Kasumi-1 (cell line): ENCODE results near the gene MRRF.
"Not testable (repeated sequence)": the region's sequence is repeated elsewhere in the genome, so short reads cannot be mapped to it uniquely, and the experiment has no call there.

Experiments used
- DNase-seq, 2 experiments: peaks; one replicate each; lab custom pipeline; 2025; lab: John Stamatoyannopoulos, UW

The MRRF gene

GRCh38 chr9:122277285-122277897 is 12.7 kb downstream of the MRRF start:
- DNase-seq: no peak

DNA sequence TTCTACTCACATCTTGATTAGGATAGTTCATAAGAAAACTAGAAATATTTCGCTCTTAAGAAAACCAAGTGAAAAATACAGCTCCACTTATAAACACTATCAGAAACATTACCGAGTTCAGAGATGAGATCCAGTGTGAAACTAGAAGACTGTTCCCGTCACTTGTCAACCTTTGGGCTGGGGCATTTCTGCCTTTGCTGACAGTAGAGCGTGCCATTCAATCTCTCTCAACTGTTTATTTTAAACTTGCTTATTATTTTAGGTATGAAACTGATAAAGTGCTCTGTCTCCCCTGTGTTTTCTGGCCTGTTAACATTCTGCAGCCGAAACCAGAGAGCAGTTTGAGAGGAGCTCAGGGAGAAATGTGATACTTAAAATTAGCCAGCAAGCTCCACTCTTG is 16.7 kb downstream of the MRRF start:
- no peak for DNase-seq

GRCh38 chr9:122286764-122287163 is 22.1 kb downstream of the MRRF start:
- no peak for DNase-seq

DNA sequence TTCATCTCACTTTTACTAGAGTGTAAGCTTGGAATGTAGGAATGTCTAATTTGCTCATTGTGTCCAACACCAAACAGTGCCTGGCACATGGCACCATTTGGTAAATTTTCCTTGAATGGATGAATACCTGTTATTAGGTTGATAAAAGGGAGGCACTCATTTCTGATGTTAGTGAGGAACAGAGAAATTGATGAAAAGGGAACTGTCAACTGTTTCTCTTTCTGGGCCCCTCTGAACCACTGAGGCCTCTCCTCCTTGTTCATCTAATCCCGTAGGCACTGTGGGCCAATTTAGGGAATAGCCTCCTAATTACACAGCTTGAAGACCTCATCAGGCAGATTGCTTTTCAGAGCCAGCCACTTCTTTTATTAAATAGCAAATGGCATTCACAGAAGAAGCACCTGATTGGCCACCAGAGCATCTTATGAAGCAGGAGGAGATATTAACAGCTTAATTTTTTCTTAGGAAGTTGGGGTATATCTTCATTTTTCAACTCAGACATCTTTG is 22.6 kb downstream of the MRRF start:
- DNase-seq: no peak

DNA sequence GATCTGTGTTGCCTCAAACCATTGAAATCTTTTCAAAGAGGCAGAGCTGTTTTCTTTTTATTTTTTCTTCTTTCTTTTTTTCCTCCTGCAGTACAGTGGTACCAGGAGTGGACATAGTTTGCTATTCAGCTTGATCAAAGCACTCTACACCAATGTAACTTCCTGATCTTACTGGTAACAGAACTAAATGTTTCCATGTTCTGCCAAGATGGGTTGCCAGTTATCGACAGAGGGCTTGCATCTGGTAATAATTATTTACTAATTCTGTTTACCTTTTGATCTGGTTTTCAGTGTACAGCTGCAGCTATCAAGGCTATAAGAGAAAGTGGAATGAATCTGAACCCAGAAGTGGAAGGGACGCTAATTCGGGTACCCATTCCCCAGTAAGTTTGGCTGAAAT is 26.8 kb downstream of the MRRF start:
- no peak for DNase-seq

DNA sequence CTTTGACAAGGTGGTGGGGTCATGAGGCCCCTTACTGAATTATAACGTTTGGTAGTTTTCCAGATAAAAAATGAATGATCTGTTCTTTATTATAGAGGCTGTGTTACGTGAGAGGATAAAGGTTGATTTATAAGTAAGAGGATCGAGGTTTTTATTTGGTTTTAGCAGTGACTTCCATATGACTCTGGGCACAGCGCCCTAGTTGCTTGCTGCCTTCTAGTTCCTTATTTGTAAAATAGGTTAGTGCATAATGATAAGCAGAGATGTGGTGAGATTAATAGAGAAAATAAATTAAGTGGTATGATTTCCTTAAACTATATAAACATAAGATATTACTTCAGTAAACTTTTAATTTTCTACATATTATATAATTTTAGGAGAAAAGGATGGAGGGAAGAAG is 29.8 kb downstream of the MRRF start:
- no peak for DNase-seq

GRCh38 chr9:122297512-122297911 is 32.8 kb downstream of the MRRF start:
- DNase-seq: peak; percentile 71 to 75

GRCh38 chr9:122302237-122303093 is 37.8 kb downstream of the MRRF start:
- no peak for DNase-seq

GRCh38 chr9:122307061-122307460 is 42.4 kb downstream of the MRRF start:
- no peak for DNase-seq

DNA sequence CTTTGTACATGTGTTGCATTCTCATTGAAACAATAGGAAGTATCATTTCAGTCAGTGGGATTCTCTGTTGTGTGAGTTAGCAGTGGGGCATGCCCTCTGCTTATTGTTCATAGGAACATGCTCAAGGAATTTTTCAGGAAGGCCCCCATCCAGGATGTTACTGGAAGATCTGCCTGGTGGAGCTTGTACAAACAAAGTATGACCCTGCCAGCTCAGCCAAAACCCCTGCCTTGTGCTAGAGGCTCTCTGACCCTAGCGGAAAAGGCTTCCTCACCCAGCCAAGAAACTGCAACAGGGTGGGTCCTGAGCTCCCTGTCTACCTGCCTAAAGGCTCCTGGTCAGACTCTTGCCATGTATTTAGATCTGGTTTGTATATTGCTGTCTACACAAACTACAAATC is 43.2 kb downstream of the MRRF start:
- no peak for DNase-seq

DNA sequence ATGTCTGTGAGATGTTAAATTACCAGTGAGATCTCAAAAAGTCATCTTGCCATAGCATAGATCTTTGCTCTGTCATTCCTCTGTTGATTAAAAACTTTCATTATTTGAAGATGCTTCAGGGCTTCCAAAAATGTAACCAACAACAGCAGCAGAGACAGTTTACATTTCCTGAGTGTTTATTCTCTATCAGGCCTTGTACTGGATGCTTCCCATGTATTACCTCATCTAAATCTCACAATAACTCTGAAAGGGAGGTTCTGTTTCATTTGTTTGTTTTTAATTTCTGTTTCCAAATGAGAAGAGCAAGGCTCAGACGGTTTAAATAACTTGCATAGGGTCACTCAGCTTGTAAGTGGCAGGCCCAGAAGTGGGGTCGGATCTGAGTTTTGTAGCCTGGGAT is 45.2 kb downstream of the MRRF start:
- DNase-seq: no peak

GRCh38 chr9:122314165-122314564 is 49.5 kb downstream of the MRRF start:
- DNase-seq: no peak

DNA sequence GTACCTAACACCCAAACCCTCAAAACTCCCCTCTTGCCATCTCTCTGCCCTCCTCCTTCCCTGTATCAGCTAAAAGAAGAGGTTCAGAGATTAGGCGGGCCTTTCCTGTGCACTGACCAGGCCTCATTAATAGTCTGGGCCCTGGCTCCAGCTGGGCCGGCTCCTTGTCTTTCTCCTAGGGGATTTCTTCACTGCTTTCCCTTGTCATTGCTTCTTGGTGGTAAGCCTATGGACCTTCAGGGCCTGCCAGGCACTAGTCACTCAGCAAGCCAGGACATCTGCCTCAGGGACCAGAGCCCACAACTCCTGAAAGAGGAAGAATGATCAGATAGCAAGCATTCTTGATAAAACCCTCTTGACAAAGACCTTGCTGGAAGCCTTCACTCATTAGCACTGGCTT is 50.9 kb downstream of the MRRF start:
- DNase-seq: no peak

GRCh38 chr9:122318284-122318683 is 53.6 kb downstream of the MRRF start:
- DNase-seq: no peak

- DNase-seq: no peak
These were observed 55.8 kb downstream of the MRRF start for GRCh38 chr9:122320413-122320881.

DNA sequence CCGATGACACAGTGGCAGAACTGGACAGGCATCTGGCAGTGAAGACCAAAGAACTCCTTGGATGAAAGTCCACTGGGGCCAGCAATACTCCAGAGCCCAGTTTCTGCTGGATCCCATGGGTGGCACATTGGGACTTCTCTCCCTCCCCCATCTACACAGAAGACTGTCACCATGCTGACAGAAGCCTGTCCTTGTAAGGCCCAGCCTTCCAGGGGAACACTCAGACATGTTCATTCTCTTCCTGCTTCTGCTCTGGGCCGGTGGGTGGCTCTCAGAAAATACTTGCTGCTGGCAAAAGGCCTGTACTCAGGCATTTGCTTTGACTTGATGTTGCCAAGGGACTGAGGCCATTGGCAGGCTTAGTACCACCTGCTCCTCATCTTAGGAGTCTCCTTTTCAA is 57.9 kb downstream of the MRRF start:
- DNase-seq: no peak

- DNase-seq: not testable (repeated sequence)
These were observed 60.0 kb downstream of the MRRF start for GRCh38 chr9:122324665-122325064.

DNA sequence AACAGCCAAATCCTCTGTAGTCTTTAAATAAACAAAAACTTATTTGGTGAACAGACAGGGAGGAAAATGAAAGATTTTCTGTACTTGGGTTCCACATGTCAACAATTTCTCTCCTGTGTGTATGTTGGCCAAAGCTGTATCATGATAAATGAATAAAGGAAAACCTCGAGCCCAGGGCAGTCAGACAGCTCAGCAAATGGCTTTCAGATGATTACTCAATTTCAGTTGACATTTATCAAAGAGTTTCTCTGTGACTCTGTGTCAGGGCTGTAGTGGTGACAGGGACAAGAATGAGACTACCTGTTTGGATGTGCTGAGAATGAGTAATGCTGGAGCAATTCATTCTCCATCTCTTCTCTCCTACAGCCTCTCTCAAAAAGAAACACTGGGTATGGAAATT is 60.4 kb downstream of the MRRF start:
- no peak for DNase-seq

DNA sequence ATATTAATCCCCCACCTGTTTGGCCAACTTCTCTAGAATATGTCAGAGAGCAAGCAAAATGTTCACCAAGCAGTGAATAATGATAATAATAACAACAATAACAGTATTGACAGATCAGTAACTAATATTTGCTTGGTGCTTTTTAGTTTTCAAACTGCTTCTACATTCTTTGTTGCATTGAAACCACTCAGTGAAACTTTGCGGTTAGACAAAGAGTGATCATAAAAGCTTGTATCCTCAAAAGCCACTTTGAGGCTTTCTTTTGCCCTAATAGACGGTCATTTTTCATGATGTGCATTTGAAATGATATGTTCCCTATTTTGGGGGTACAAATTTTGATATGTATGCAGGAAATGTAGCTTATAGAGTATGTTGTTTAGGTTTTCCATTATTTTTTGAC is 62.5 kb downstream of the MRRF start:
- DNase-seq: no peak

GRCh38 chr9:122329597-122329996 is 64.9 kb downstream of the MRRF start:
- no peak for DNase-seq

- DNase-seq: not testable (repeated sequence)
These were observed 65.8 kb downstream of the MRRF start for GRCh38 chr9:122330466-122330865.

- no peak for DNase-seq
These were observed 66.8 kb downstream of the MRRF start for GRCh38 chr9:122331523-122331927.

DNA sequence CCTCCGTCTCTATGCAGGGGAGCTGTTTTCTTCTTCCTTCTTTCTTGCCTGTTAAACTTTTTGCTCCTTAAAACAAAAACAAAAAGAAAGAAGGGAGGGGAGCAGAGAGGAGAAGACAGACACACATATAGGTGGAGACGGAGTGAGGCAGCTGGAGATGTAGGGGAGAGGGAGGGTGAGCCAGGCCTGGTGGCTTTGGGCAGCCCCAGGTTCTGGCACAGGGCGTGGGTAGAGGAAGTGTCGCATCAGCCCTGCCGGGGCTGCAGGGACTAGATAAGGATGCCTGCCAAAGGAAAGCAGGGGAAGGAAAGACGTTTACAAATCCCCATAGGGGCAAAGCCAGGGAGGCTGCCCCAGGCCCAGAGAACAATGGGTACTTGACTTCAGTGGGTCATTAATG is 67.4 kb downstream of the MRRF start:
- DNase-seq: peak; percentile 67 to 74
